Stomach (tissue), 9 donors: ENCODE measurements around the gene COG5. TPM values are rescaled to one million over a fixed set of nuclear protein-coding genes. Genes with fewer than 3 reads are reported as not detected.

Experiments used
- DNase-seq, 2 donors: peaks; one replicate each; pipeline versions ENCODE4 v3.0.0 to v3.0.0-alpha.2; 2013 to 2019
- H3K27ac ChIP-seq, 5 donors: fragments of 200-600 bp in 4 of 5; sonication (generic) in 4 of 5; one replicate each; pipeline ENCODE4 v1.5.1; 2013 to 2019; ENCODE audit warnings: mild to moderate bottlenecking in 1 of 5, moderate library complexity in 1 of 5
- H3K27me3 ChIP-seq, 3 donors: fragments of 200-600 bp; sonication (generic); one replicate each; pipeline ENCODE4 v1.5.1; 2017 to 2019; ENCODE audit warnings: mixed run types in 1 of 3
- H3K36me3 ChIP-seq, 4 donors: fragments of 200-600 bp; sonication (generic); 1 replicate in 3 of 4; 2 replicates in 1 of 4; pipeline ENCODE4 v1.5.1; 2016 to 2019
- H3K4me1 ChIP-seq, 4 donors: fragments of 200-600 bp; sonication (generic); one replicate each; pipeline ENCODE4 v1.5.1; 2016 to 2019
- H3K4me3 ChIP-seq, 4 donors: fragments of 200-600 bp; sonication (generic) in 3 of 4; one replicate each; pipeline ENCODE4 v1.5.1; 2016 to 2019; ENCODE audit warnings: mild to moderate bottlenecking in 1 of 4
- H3K9me3 ChIP-seq, 4 donors: fragments of 200-600 bp; sonication (generic); one replicate each; pipeline ENCODE4 v1.5.1; 2016 to 2019
- CTCF ChIP-seq, 7 experiments: fragments of 450-650 bp in 4 of 7; fragments of 200-600 bp in 3 of 7; sonication (generic) in 3 of 7; IDR thresholded peaks; one replicate each; pipeline ENCODE4 v1.5.1; 2016 to 2019; ENCODE audit warnings: antibody characterized with exemption in 7 of 7, control low read depth in 2 of 7, mild to moderate bottlenecking in 1 of 7
- EP300 ChIP-seq: sonication (generic); formaldehyde crosslinking; IDR thresholded peaks from one replicate; pipeline ENCODE4 v1.6.1; 2017; ENCODE audit warnings: antibody characterized with exemption
- POLR2A ChIP-seq, 4 donors: fragments of 450-650 bp; IDR thresholded peaks; one replicate each; pipeline ENCODE4 v1.6.1; 2016; ENCODE audit warnings: antibody characterized with exemption in 4 of 4, control low read depth in 2 of 4, mild to moderate bottlenecking in 1 of 4, moderate library complexity in 1 of 4
- POLR2AphosphoS5 ChIP-seq, 3 donors: sonication (generic); formaldehyde crosslinking; IDR thresholded peaks; one replicate each; pipeline ENCODE4 v1.6.1; 2016; ENCODE audit warnings: antibody characterized with exemption in 3 of 3
- WGBS, 5 donors: extraction: QIAGEN DNeasy Blood & Tissue Kit in 3 of 5; methylation state at CpG; one replicate each; pipeline versions ENCODE4 v1.1.5 to v1.1.7; 2013 to 2018; 5-methylcytosine and 5-hydroxymethylcytosine counted together
- intact Hi-C: fragments of 100-400 bp; cut with DNase I; formaldehyde crosslinking; loops from one replicate; pipeline ENCODE4 v1.15.1; 2023; ENCODE audit warnings: low total_unique reads
- polyA plus RNA-seq, 3 donors: library from polyadenylated mRNA; stranded (reverse); fragments of 200-250 nt; gene quantifications; one replicate each; pipeline ENCODE4 v1.2.3, GENCODE V29; 2013
- total RNA-seq, 5 donors: library from RNA; depleted of rRNA; stranded (reverse); fragments of >200 nt; gene quantifications; one replicate each; pipeline versions ENCODE4 v1.1.0 to v1.2.3, GENCODE V29; 2014 to 2016
- donor health status: healthy with polysubstance abuse.
- donor health status: Bipolar disorder and iron deficiency.
- donor health status: healthy.

The COG5 gene
- total and polyA plus RNA-seq, 8 donors = 5.2 to 285 (median 17.1) TPM

- H3K4me3 ChIP-seq = no peak overlapping the region
- TF ChIP-seq EP300 (no peak), POLR2AphosphoS5 (IDR thresholded peaks at IDR 0.05) (no peak), POLR2A (IDR thresholded peaks at IDR 0.05) (no peak), CTCF (IDR thresholded peaks at IDR 0.05) (no peak)
- intact Hi-C loops = no loop called here
- DNase-seq = no peak
- peaks cover 0 to 17% (median 8%) of the 10 kb centered on the region in 4 donors for H3K36me3 ChIP-seq
- H3K4me1 ChIP-seq = no peaks in the 10 kb centered on the region
- H3K9me3 ChIP-seq = no peaks in the 10 kb centered on the region
- H3K27ac ChIP-seq = no peak overlapping the region
- H3K27me3 ChIP-seq = no peaks in the 10 kb centered on the region
Observed at GRCh38 chr7:107327986-107328569, 235.6 kb downstream of the COG5 start.

GRCh38 chr7:107326061-107326460 is 237.7 kb downstream of the COG5 start:
- Histone ChIP-seq H3K27me3 (no peaks in the 10 kb centered on the region), H3K27ac (no peak overlapping the region), H3K4me3 (no peak overlapping the region), H3K4me1 (no peaks in the 10 kb centered on the region), H3K36me3 (peaks cover 0 to 24% (median 21%) of the 10 kb centered on the region in 4 donors), H3K9me3 (no peaks in the 10 kb centered on the region)
- TF ChIP-seq POLR2AphosphoS5 (IDR thresholded peaks at IDR 0.05) (no peak), CTCF (IDR thresholded peaks at IDR 0.05) (no peak), EP300 (no peak), POLR2A (IDR thresholded peaks at IDR 0.05) (no peak)
- intact Hi-C loops = no loop called here
- WGBS, 5 donors = 94 to 98% (median 97%) methylated on average over 3 of the region's 3 CpGs
- DNase-seq = no peak

- no peak for DNase-seq
- intact Hi-C loops = no loop called here
- Histone ChIP-seq H3K36me3 (peaks cover 0 to 19% (median 17%) of the 10 kb centered on the region in 4 donors), H3K9me3 (no peaks in the 10 kb centered on the region), H3K27me3 (no peaks in the 10 kb centered on the region), H3K4me3 (no peak overlapping the region), H3K4me1 (no peaks in the 10 kb centered on the region), H3K27ac (no peak overlapping the region)
- 71 to 91% (median 86%) methylated on average over 1 of the region's 1 CpG for WGBS, 5 donors
- no peak for TF ChIP-seq POLR2A (IDR thresholded peaks at IDR 0.05)
- TF ChIP-seq EP300 = no peak
- no peak for TF ChIP-seq CTCF (IDR thresholded peaks at IDR 0.05)
- no peak for TF ChIP-seq POLR2AphosphoS5 (IDR thresholded peaks at IDR 0.05)
Observed at GRCh38 chr7:107322015-107322414, 241.7 kb downstream of the COG5 start.

GRCh38 chr7:107321611-107322010 is 242.1 kb downstream of the COG5 start:
- Histone ChIP-seq H3K27ac (no peak overlapping the region), H3K9me3 (no peaks in the 10 kb centered on the region), H3K4me3 (no peak overlapping the region), H3K27me3 (no peaks in the 10 kb centered on the region), H3K36me3 (peaks cover 0 to 19% (median 17%) of the 10 kb centered on the region in 4 donors), H3K4me1 (no peaks in the 10 kb centered on the region)
- DNase-seq = no peak
- intact Hi-C loops = no loop called here
- TF ChIP-seq CTCF (IDR thresholded peaks at IDR 0.05) (no peak), POLR2A (IDR thresholded peaks at IDR 0.05) (no peak), EP300 (no peak), POLR2AphosphoS5 (IDR thresholded peaks at IDR 0.05) (no peak)
- WGBS, 5 donors = 82 to 98% (median 94%) methylated on average over 1 of the region's 1 CpG
